ENCODE measurements around the gene LBH.

DNA sequence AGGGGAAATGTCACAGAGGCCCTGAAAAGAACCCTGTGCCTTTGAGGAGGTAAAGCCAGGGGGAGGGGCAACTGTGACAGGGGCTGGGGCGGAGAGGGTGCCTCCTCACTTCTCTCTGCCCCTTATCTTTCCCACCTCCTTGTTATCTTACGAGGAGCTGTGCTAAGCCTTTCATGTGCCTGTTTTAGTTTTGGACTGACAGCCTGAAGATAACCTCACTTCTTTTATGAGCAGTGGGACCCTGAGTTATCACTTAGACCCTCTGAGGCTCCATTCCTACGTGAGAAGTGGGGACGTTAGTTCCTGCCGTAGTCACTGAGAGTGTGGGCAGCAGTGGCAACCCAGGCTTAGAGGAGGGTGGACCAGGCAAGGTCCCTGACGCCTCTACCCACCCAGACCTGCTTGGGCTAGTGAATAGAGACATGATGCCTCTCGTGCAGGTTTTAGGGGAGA lies 39.5 kb upstream of the LBH start:
- TF ChIP-seq, protein P1, sequence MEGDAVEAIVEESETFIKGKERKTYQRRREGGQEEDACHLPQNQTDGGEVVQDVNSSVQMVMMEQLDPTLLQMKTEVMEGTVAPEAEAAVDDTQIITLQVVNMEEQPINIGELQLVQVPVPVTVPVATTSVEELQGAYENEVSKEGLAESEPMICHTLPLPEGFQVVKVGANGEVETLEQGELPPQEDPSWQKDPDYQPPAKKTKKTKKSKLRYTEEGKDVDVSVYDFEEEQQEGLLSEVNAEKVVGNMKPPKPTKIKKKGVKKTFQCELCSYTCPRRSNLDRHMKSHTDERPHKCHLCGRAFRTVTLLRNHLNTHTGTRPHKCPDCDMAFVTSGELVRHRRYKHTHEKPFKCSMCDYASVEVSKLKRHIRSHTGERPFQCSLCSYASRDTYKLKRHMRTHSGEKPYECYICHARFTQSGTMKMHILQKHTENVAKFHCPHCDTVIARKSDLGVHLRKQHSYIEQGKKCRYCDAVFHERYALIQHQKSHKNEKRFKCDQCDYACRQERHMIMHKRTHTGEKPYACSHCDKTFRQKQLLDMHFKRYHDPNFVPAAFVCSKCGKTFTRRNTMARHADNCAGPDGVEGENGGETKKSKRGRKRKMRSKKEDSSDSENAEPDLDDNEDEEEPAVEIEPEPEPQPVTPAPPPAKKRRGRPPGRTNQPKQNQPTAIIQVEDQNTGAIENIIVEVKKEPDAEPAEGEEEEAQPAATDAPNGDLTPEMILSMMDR (IDR thresholded peaks at IDR 0.05): no peak
- no peak for TF ChIP-seq POLR2A (IDR thresholded peaks at IDR 0.05)
